ENCODE data around the gene IGF1R.

The IGF1R gene

GRCh38 chr15:98708037-98708590 is 59.8 kb downstream of the IGF1R start:
- no peak for DNase-seq

GRCh38 chr15:98711810-98712209 is 63.5 kb downstream of the IGF1R start:
- no peak for DNase-seq

- DNase-seq, result no peak
Measured at GRCh38 chr15:98712845-98713584, 64.7 kb downstream of the IGF1R start.

GRCh38 chr15:98713585-98714001 is 65.3 kb downstream of the IGF1R start:
- DNase-seq, result no peak

- DNase-seq, result no peak
Measured at GRCh38 chr15:98714922-98715321, 66.6 kb downstream of the IGF1R start.

GRCh38 chr15:98715401-98715800 is 67.1 kb downstream of the IGF1R start:
- DNase-seq, result no peak

GRCh38 chr15:98715890-98716443 is 67.6 kb downstream of the IGF1R start:
- no peak for DNase-seq

GRCh38 chr15:98717371-98717770 is 69.0 kb downstream of the IGF1R start:
- no peak for DNase-seq

GRCh38 chr15:98717942-98718341 is 69.6 kb downstream of the IGF1R start:
- DNase-seq, result no peak

GRCh38 chr15:98718426-98719136 is 70.2 kb downstream of the IGF1R start:
- DNase-seq, result no peak

- no peak for DNase-seq
Measured at GRCh38 chr15:98719137-98719740, 70.9 kb downstream of the IGF1R start.

GRCh38 chr15:98720031-98720430 is 71.7 kb downstream of the IGF1R start:
- no peak for DNase-seq

GRCh38 chr15:98720577-98721565 is 72.5 kb downstream of the IGF1R start:
- no peak for DNase-seq

- DNase-seq, result no peak
Measured at GRCh38 chr15:98722209-98722608, 73.9 kb downstream of the IGF1R start.

GRCh38 chr15:98722645-98723044 is 74.3 kb downstream of the IGF1R start:
- no peak for DNase-seq

- DNase-seq, result no peak
Measured at GRCh38 chr15:98723195-98723594, 74.9 kb downstream of the IGF1R start.

GRCh38 chr15:98724048-98724447 is 75.7 kb downstream of the IGF1R start:
- DNase-seq, result no peak

- no peak for DNase-seq
Measured at GRCh38 chr15:98724494-98724893, 76.2 kb downstream of the IGF1R start.

- no peak for DNase-seq
Measured at GRCh38 chr15:98725874-98726273, 77.5 kb downstream of the IGF1R start.

GRCh38 chr15:98727115-98728040 is 79.0 kb downstream of the IGF1R start:
- no peak for DNase-seq
